Transverse colon (tissue), 4 donors: ENCODE results near the gene PMS1.

Experiments
- CTCF ChIP-seq, 5 experiments: fragments of 200-600 bp in 3 of 5; fragments of 450-650 bp in 2 of 5; sonication (generic) in 3 of 5; IDR thresholded peaks; 1 replicate in 2 of 5; 2 replicates in 3 of 5; pipeline ENCODE4 v1.5.1; 2016 to 2017; ENCODE audit warnings: antibody characterized with exemption in 5 of 5, inconsistent platforms in 3 of 5, mild to moderate bottlenecking in 2 of 5, moderate library complexity in 1 of 5
- EP300 ChIP-seq: sonication (generic); formaldehyde crosslinking; IDR thresholded peaks from one replicate; pipeline ENCODE4 v1.6.1; 2017; ENCODE audit warnings: antibody characterized with exemption, low read depth
- POLR2A ChIP-seq: fragments of 450-650 bp; IDR thresholded peaks from one replicate; pipeline ENCODE4 v1.6.1; 2016; ENCODE audit warnings: antibody characterized with exemption, mild to moderate bottlenecking, moderate library complexity
- POLR2AphosphoS5 ChIP-seq, 3 donors: sonication (generic); formaldehyde crosslinking; IDR thresholded peaks; one replicate each; pipeline ENCODE4 v1.6.1; 2016; ENCODE audit warnings: antibody characterized with exemption in 3 of 3

- TF ChIP-seq CTCF (IDR thresholded peaks at IDR 0.05) (no peak), POLR2A (no peak), POLR2AphosphoS5 (IDR thresholded peaks at IDR 0.05) (no peak), EP300 (no peak)
Measured at GRCh38 chr2:189916651-189917050, 132.4 kb downstream of the PMS1 start.
